ENCODE results near the gene ATF5. TPM values are rescaled to one million over a fixed set of nuclear protein-coding genes. Genes with fewer than 3 reads are reported as not detected.

The ATF5 gene
- total and polyA plus RNA-seq, 2 of the 13 experiments (the other 11 are each of a cell fraction or from before 2014, with no cell fraction given): 5.2 to 10.3 TPM

GRCh38 chr19:49929121-49929610 lies at the start of gene ATF5, which contains the start of gene NUP62 (continued):
- TF ChIP-seq ZNF547 (CRISPR knock-in tag; IDR thresholded peaks at IDR 0.05) (peak; percentile 99), SATB2 (CRISPR knock-in tag; IDR thresholded peaks at IDR 0.05) (peak; percentile 91; the same call in 1 of the 2 replicates), FOXK2 (IDR thresholded peaks at IDR 0.05) (no peak), ZNF567 (CRISPR knock-in tag; IDR thresholded peaks at IDR 0.05; ENCODE audit: borderline replicate concordance) (peak; percentile 53; the same call in 1 of the 2 replicates), MAFG (CRISPR knock-in tag; IDR thresholded peaks at IDR 0.05) (no peak), AHR (CRISPR knock-in tag; IDR thresholded peaks at IDR 0.05) (0 out of 2 replicates have a peak, but pooled peaks have one; percentile 25), ESRRA (CRISPR knock-in tag; IDR thresholded peaks at IDR 0.05; ENCODE audit: low read depth) (no peak; the same call in 1 of the 2 replicates), SMYD3 (CRISPR knock-in tag; IDR thresholded peaks at IDR 0.05) (peak; percentile 90), ZNF589 (CRISPR knock-in tag; conservative IDR thresholded peaks at IDR 0.05) (peak; percentile 67; the same call in 1 of the 2 replicates), BRCA1 (CRISPR knock-in tag; IDR thresholded peaks at IDR 0.05) (no peak; the same call in 1 of the 2 replicates), CHD4 (IDR thresholded peaks at IDR 0.05; ENCODE audit: borderline replicate concordance, low read length) (no peak), ZNF333 (CRISPR knock-in tag; IDR thresholded peaks at IDR 0.05; ENCODE audit: borderline replicate concordance) (0 out of 2 replicates have a peak, but pooled peaks have one; percentile 21), NAIF1 (CRISPR knock-in tag; IDR thresholded peaks at IDR 0.05; ENCODE audit: borderline replicate concordance) (peak; percentile 80; the same call in 1 of the 2 replicates), ZNF33B (CRISPR knock-in tag; IDR thresholded peaks at IDR 0.05) (peak; percentile 84; the same call in 1 of the 2 replicates), ZBTB43 (CRISPR knock-in tag; conservative IDR thresholded peaks at IDR 0.05) (peak; percentile 75; the same call in 1 of the 2 replicates), MIER3 (CRISPR knock-in tag; IDR thresholded peaks at IDR 0.05; ENCODE audit: borderline replicate concordance) (no peak), ZNF557 (CRISPR knock-in tag; IDR thresholded peaks at IDR 0.05) (peak; percentile 68; the same call in 1 of the 2 replicates), ZNF598 (CRISPR knock-in tag; IDR thresholded peaks at IDR 0.05; ENCODE audit: borderline replicate concordance) (peak; percentile 95; the same call in 1 of the 2 replicates), TOPORS (CRISPR knock-in tag; IDR thresholded peaks at IDR 0.05) (peak; percentile 94), TIGD3 (CRISPR knock-in tag; IDR thresholded peaks at IDR 0.05; ENCODE audit: borderline replicate concordance) (0 out of 2 replicates have a peak, but pooled peaks have one; percentile 49), KLF9 (CRISPR knock-in tag; IDR thresholded peaks at IDR 0.05; ENCODE audit: low read depth) (peak; percentile 89), KLF12 (CRISPR knock-in tag; IDR thresholded peaks at IDR 0.05; ENCODE audit: borderline replicate concordance) (peak; percentile 91; the same call in 1 of the 2 replicates), CERS6 (CRISPR knock-in tag; IDR thresholded peaks at IDR 0.05) (no peak), ZNF552 (CRISPR knock-in tag; IDR thresholded peaks at IDR 0.05; ENCODE audit: borderline replicate concordance) (peak; percentile 92), ATF5 (CRISPR knock-in tag; IDR thresholded peaks at IDR 0.05; ENCODE audit: low read depth) (no peak; the same call in 1 of the 2 replicates), CENPX (CRISPR knock-in tag; IDR thresholded peaks at IDR 0.05) (no peak), RARA (CRISPR knock-in tag; IDR thresholded peaks at IDR 0.05) (no peak), ZNF468 (CRISPR knock-in tag; IDR thresholded peaks at IDR 0.05) (no peak), ISL2 (CRISPR knock-in tag; IDR thresholded peaks at IDR 0.05) (peak; percentile 75)
